GM18861 (cell line): Measurements from ENCODE around the gene HYLS1.
"Not testable (repeated sequence)": the region's sequence is repeated elsewhere in the genome, so short reads cannot be mapped to it uniquely, and the experiment has no call there.

Source experiments
- ATAC-seq: cut with Tn5 transposase; IDR thresholded peaks from one replicate; pipeline ENCODE4 v1.9.1; 2021; ENCODE audit not compliant: unreplicated experiment

HYLS1 gene

GRCh38 chr11:125887373-125888324 lies at the start of gene HYLS1:
Gene HYLS1 (plus strand): TSS chr11:125887668. CDS start chr11:125899369, 11,701 bp downstream.
- peak; percentile 76 for ATAC-seq

- no peak for ATAC-seq
These were observed 45.0 kb upstream of the HYLS1 start for GRCh38 chr11:125842321-125842948.

- no peak for ATAC-seq
These were observed 41.3 kb upstream of the HYLS1 start for GRCh38 chr11:125846188-125846587.

GRCh38 chr11:125857670-125858069 lies 29.8 kb upstream of the HYLS1 start:
- ATAC-seq, result not testable (repeated sequence)

GRCh38 chr11:125862786-125863185 lies 24.7 kb upstream of the HYLS1 start:
- not testable (repeated sequence) for ATAC-seq

GRCh38 chr11:125865354-125865753 lies 22.1 kb upstream of the HYLS1 start:
- not testable (repeated sequence) for ATAC-seq

GRCh38 chr11:125869521-125869920 lies 17.9 kb upstream of the HYLS1 start:
- no peak for ATAC-seq

GRCh38 chr11:125871391-125872137 lies 15.9 kb upstream of the HYLS1 start:
- ATAC-seq, result no peak

- no peak for ATAC-seq
These were observed 15.4 kb upstream of the HYLS1 start for GRCh38 chr11:125872138-125872491.

GRCh38 chr11:125873881-125874555 lies 13.4 kb upstream of the HYLS1 start:
- no peak for ATAC-seq

GRCh38 chr11:125874556-125875124 lies 12.8 kb upstream of the HYLS1 start:
- ATAC-seq, result peak; percentile 88

- no peak for ATAC-seq
These were observed 6.2 kb upstream of the HYLS1 start for GRCh38 chr11:125881291-125881690.

GRCh38 chr11:125883375-125883774 lies 4.1 kb upstream of the HYLS1 start:
- no peak for ATAC-seq

- peak; percentile 6 for ATAC-seq
These were observed 483 bp upstream of the HYLS1 start for GRCh38 chr11:125886997-125887372.

GRCh38 chr11:125890447-125891100 lies 3.1 kb downstream of the HYLS1 start:
- ATAC-seq, result no peak

GRCh38 chr11:125892071-125892470 lies 4.6 kb downstream of the HYLS1 start:
- ATAC-seq, result no peak

- no peak for ATAC-seq
These were observed 5.5 kb downstream of the HYLS1 start for GRCh38 chr11:125892994-125893393.

- ATAC-seq, result no peak
These were observed 14.4 kb downstream of the HYLS1 start for GRCh38 chr11:125901872-125902271.

GRCh38 chr11:125902277-125902926 lies 14.9 kb downstream of the HYLS1 start:
- ATAC-seq, result no peak
